SK-N-SH (cell line): Measurements from ENCODE around the gene ZAR1L. TPM values are rescaled to one million over a fixed set of nuclear protein-coding genes. Genes with fewer than 3 reads are reported as not detected.

Experiments
- CTCF ChIA-PET: fragments of 300-600, 350-600 bp; formaldehyde crosslinking; extraction: SDS; loops from one replicate; lab custom pipeline; 2021; lab: Yijun Ruan, JAX
- POLR2A ChIA-PET: fragments of 350-600 bp; sonication (Branson Sonifier 250); formaldehyde crosslinking; extraction: SDS; loops from one replicate; lab custom pipeline; 2020; ENCODE audit warnings: antibody characterized with exemption, inconsistent platforms; lab: Yijun Ruan, JAX
- DNase-seq: peaks from one replicate; pipeline ENCODE4 v3.0.0; 2012
- H2AFZ ChIP-seq: fragments of 200-600 bp; sonication (generic); 2 replicates; pipeline ENCODE4 v1.8.1; 2016; ENCODE audit warnings: antibody characterized with exemption, mild to moderate bottlenecking, low read depth
- H3F3A ChIP-seq: fragments of 200-600 bp; sonication (generic); replicated peaks from 2 replicates; pipeline ENCODE3; 2016; ENCODE audit warnings: antibody characterized with exemption, mild to moderate bottlenecking; ENCODE audit not compliant: insufficient read depth
- H3K27ac ChIP-seq, 2 experiments: fragments of 200-500 bp in 1 of 2; fragments of 200-600 bp in 1 of 2; sonication (Bioruptor generic) in 1 of 2; sonication (generic), shearing (Covaris generic) in 1 of 2; 2 replicates each; pipeline versions ENCODE4 v1.5.1 to v1.6.1; 2014 to 2016; ENCODE audit warnings: low read depth in 2 of 2, inconsistent platforms in 1 of 2, low read length in 1 of 2, mild to moderate bottlenecking in 1 of 2, mixed read lengths in 1 of 2
- H3K27me3 ChIP-seq: fragments of 200-600 bp; sonication (generic), shearing (Covaris generic); 2 replicates; pipeline ENCODE4 v1.6.1; 2016; ENCODE audit warnings: mixed run types; ENCODE audit not compliant: insufficient read depth
- H3K36me3 ChIP-seq, 2 experiments: fragments of 200-500 bp in 1 of 2; fragments of 200-600 bp in 1 of 2; sonication (Bioruptor generic) in 1 of 2; sonication (generic) in 1 of 2; replicated peaks in 1 of 2; 2 replicates each; pipeline versions ENCODE3 to v1.5.1; 2014 to 2016; ENCODE audit warnings: low read length in 1 of 2, mild to moderate bottlenecking in 1 of 2; ENCODE audit not compliant: insufficient read depth in 2 of 2, control insufficient read depth in 1 of 2
- H3K4me1 ChIP-seq, 2 experiments: fragments of 200-500 bp in 1 of 2; fragments of 200-600 bp in 1 of 2; sonication (Bioruptor generic) in 1 of 2; sonication (generic), shearing (Covaris generic) in 1 of 2; 2 replicates each; pipeline versions ENCODE4 v1.5.1 to v1.6.1; 2014 to 2016; ENCODE audit warnings: low read depth in 1 of 2, low read length in 1 of 2, mixed run types in 1 of 2; ENCODE audit not compliant: insufficient read depth in 2 of 2, control insufficient read depth in 1 of 2
- H3K4me2 ChIP-seq: fragments of 200-600 bp; sonication (generic), shearing (Covaris generic); 2 replicates; pipeline ENCODE4 v1.6.1; 2017; ENCODE audit warnings: mixed run types
- H3K4me3 ChIP-seq, 2 experiments: fragments of 200-500 bp in 1 of 2; fragments of 200-600 bp in 1 of 2; sonication (Bioruptor generic) in 1 of 2; sonication (generic), shearing (Covaris generic) in 1 of 2; 2 replicates each; pipeline versions ENCODE4 v1.5.1 to v1.8.1; 2014 to 2016; ENCODE audit warnings: low read depth in 2 of 2, inconsistent platforms in 1 of 2, low read length in 1 of 2, mild to moderate bottlenecking in 1 of 2, mixed read lengths in 1 of 2, moderate library complexity in 1 of 2
- H3K79me2 ChIP-seq: fragments of 200-600 bp; sonication (generic); 2 replicates; pipeline ENCODE4 v1.8.1; 2017; ENCODE audit warnings: mild to moderate bottlenecking; ENCODE audit not compliant: insufficient read depth
- H3K9ac ChIP-seq: fragments of 200-600 bp; sonication (generic); 2 replicates; pipeline ENCODE4 v1.6.1; 2017; ENCODE audit warnings: mixed run types
- H3K9me2 ChIP-seq: fragments of 200-600 bp; sonication (generic); 2 replicates; pipeline ENCODE4 v1.6.1; 2017; ENCODE audit warnings: mixed run types
- H3K9me3 ChIP-seq: fragments of 200-600 bp; sonication (generic); 2 replicates; pipeline ENCODE4 v1.6.1; 2017; ENCODE audit warnings: mixed run types, mild to moderate bottlenecking, moderate library complexity
- H4K20me1 ChIP-seq: fragments of 200-600 bp; sonication (generic); 2 replicates; pipeline ENCODE4 v1.6.1; 2017; ENCODE audit warnings: mild to moderate bottlenecking, mixed run types; ENCODE audit not compliant: insufficient read depth
- ELF1 ChIP-seq: IDR thresholded peaks from 2 replicates; pipeline ENCODE4 v1.4.0; 2012
- EP300 ChIP-seq, 2 experiments: IDR thresholded peaks; 2 replicates each; pipeline versions ENCODE4 v1.4.0 to v1.6.1; 2012; ENCODE audit warnings: borderline replicate concordance in 1 of 2, low read depth in 1 of 2, low read length in 1 of 2
- FOXJ3 ChIP-seq: sonication (generic); formaldehyde crosslinking; IDR thresholded peaks from 2 replicates; pipeline ENCODE4 v1.5.1; 2020; ENCODE audit warnings: mild to moderate bottlenecking, missing genetic modification reagents
- GABPA ChIP-seq: IDR thresholded peaks from 2 replicates; pipeline ENCODE4 v1.4.0; 2012; ENCODE audit warnings: low read depth, mild to moderate bottlenecking
- MEF2A ChIP-seq: IDR thresholded peaks from 2 replicates; pipeline ENCODE4 v1.4.0; 2012; ENCODE audit warnings: low read depth, borderline replicate concordance
- MXI1 ChIP-seq: IDR thresholded peaks from 2 replicates; pipeline ENCODE4 v1.6.1; 2012; ENCODE audit warnings: mild to moderate bottlenecking, low read depth, low read length, improper control_type of control experiment
- NFIC ChIP-seq: IDR thresholded peaks from 2 replicates; pipeline ENCODE4 v1.4.0; 2012; ENCODE audit warnings: borderline replicate concordance
- RAD21 ChIP-seq: IDR thresholded peaks from 2 replicates; pipeline ENCODE4 v1.6.1; 2012; ENCODE audit warnings: mild to moderate bottlenecking, low read length
- RXRA ChIP-seq: IDR thresholded peaks from 2 replicates; pipeline ENCODE4 v1.4.0; 2012; ENCODE audit warnings: low read depth, mild to moderate bottlenecking, borderline replicate concordance
- USF2 ChIP-seq: fragments of 150-350 bp; IDR thresholded peaks from 2 replicates; pipeline ENCODE4 v1.6.1; 2017; ENCODE audit warnings: antibody characterized with exemption, low read length, low read depth, borderline replicate concordance
- WGBS: methylation state at CpG from one replicate; pipeline ENCODE4 v1.1.6; 2017; ENCODE audit warnings: low lambda C conversion rate; 5-methylcytosine and 5-hydroxymethylcytosine counted together
- polyA plus RNA-seq, 3 experiments: library from polyadenylated mRNA; depleted of rRNA; stranded (reverse); fragments of >200 nt; gene quantifications; 2 replicates each; pipeline ENCODE4 v1.2.3, GENCODE V29; 2012
- TF ChIP-seq, protein P1 (sequence below): IDR thresholded peaks from 2 replicates; pipeline ENCODE4 v1.6.1; 2012; ENCODE audit warnings: mild to moderate bottlenecking, low read depth, low read length, moderate library complexity

Gene ZAR1L
- polyA plus RNA-seq, 1 of the 3 experiments (the other 2 are of a cell fraction), result 0.07 TPM

- Histone ChIP-seq H3K27ac (no peak overlapping the region), H3K27me3 (no peaks in the 10 kb centered on the region)
- POLR2A ChIA-PET, result interaction anchor here (1.0 kb wide), 1 partner anchor 14 kb away, joined by 3 read pairs; the partner anchor contains the start of genes BRCA2 and ZAR1L
- TF ChIP-seq MEF2A (no peak), EP300 (IDR thresholded peaks at IDR 0.05; ENCODE audit: borderline replicate concordance in 1 of 2, low read depth in 1 of 2, low read length in 1 of 2) (no peak), GABPA (no peak), MXI1 (no peak), ELF1 (no peak), USF2 (no peak)
- TF ChIP-seq, protein P1, sequence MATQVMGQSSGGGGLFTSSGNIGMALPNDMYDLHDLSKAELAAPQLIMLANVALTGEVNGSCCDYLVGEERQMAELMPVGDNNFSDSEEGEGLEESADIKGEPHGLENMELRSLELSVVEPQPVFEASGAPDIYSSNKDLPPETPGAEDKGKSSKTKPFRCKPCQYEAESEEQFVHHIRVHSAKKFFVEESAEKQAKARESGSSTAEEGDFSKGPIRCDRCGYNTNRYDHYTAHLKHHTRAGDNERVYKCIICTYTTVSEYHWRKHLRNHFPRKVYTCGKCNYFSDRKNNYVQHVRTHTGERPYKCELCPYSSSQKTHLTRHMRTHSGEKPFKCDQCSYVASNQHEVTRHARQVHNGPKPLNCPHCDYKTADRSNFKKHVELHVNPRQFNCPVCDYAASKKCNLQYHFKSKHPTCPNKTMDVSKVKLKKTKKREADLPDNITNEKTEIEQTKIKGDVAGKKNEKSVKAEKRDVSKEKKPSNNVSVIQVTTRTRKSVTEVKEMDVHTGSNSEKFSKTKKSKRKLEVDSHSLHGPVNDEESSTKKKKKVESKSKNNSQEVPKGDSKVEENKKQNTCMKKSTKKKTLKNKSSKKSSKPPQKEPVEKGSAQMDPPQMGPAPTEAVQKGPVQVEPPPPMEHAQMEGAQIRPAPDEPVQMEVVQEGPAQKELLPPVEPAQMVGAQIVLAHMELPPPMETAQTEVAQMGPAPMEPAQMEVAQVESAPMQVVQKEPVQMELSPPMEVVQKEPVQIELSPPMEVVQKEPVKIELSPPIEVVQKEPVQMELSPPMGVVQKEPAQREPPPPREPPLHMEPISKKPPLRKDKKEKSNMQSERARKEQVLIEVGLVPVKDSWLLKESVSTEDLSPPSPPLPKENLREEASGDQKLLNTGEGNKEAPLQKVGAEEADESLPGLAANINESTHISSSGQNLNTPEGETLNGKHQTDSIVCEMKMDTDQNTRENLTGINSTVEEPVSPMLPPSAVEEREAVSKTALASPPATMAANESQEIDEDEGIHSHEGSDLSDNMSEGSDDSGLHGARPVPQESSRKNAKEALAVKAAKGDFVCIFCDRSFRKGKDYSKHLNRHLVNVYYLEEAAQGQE, result no peak
- TF ChIP-seq, all 33 proteins: peak for 0
- Histone ChIP-seq H2AFZ (no peak overlapping the region), H3K9ac (no peak overlapping the region), H3K9me3 (no peaks in the 10 kb centered on the region), H3K4me3 (no peak overlapping the region), H3K9me2 (no peaks in the 10 kb centered on the region), H3F3A (no peaks in the 10 kb centered on the region), H3K79me2 (no peaks in the 10 kb centered on the region), H3K4me2 (no peak overlapping the region), H4K20me1 (no peaks in the 10 kb centered on the region), H3K4me1 (no peaks in the 10 kb centered on the region), H3K36me3 (no peaks in the 10 kb centered on the region)
- CTCF ChIA-PET, result interaction anchor here (1.2 kb wide), 1 partner anchor 391 kb away, joined by 3 read pairs; no protein-coding TSS in a partner anchor
- WGBS, result 95% methylated on average over 1 of the region's 1 CpG
- DNase-seq, result no peak
Observed at GRCh38 chr13:32300920-32301319, 14.2 kb downstream of the ZAR1L start.

GRCh38 chr13:32300406-32300805, 14.8 kb downstream of the ZAR1L start:
- POLR2A ChIA-PET, result interaction anchor here (1.0 kb wide), 1 partner anchor 15 kb away, joined by 3 read pairs; the partner anchor contains the start of genes BRCA2 and ZAR1L
- no peak for DNase-seq
- 87% methylated on average over 8 of the region's 8 CpGs for WGBS
- no peaks in the 10 kb centered on the region for H3K79me2 ChIP-seq
- H3K36me3 ChIP-seq, result no peaks in the 10 kb centered on the region
- no peaks in the 10 kb centered on the region for H3K27me3 ChIP-seq
- TF ChIP-seq NFIC (no peak), RAD21 (no peak), FOXJ3 (CRISPR knock-in tag) (no peak), ELF1 (no peak), RXRA (no peak)
- H4K20me1 ChIP-seq, result no peaks in the 10 kb centered on the region
- H3F3A ChIP-seq, result no peaks in the 10 kb centered on the region
- H3K4me1 ChIP-seq, result no peaks in the 10 kb centered on the region
- H3K4me3 ChIP-seq, result no peak overlapping the region
- H3K9me2 ChIP-seq, result no peaks in the 10 kb centered on the region
- H2AFZ ChIP-seq, result no peak overlapping the region
- no peak overlapping the region for H3K4me2 ChIP-seq
- H3K27ac ChIP-seq, result no peak overlapping the region
- no peak overlapping the region for H3K9ac ChIP-seq
- CTCF ChIA-PET, result interaction anchor here (0.9 kb wide), 1 partner anchor 390 kb away, joined by 3 read pairs; no protein-coding TSS in a partner anchor
- no peaks in the 10 kb centered on the region for H3K9me3 ChIP-seq
